ENCODE results near the gene CROT. TPM values are rescaled to one million over a fixed set of nuclear protein-coding genes. Genes with fewer than 3 reads are reported as not detected.

CROT gene
- total RNA-seq, 4 donors from 2014 or later = 10.9 to 13.1 (median 11.9) TPM

- TF ChIP-seq CTCF (IDR thresholded peaks at IDR 0.05) (no peak), POLR2A (IDR thresholded peaks at IDR 0.05) (no peak), EP300 (IDR thresholded peaks at IDR 0.05) (no peak)
Measured at GRCh38 chr7:87364246-87364645, 18.8 kb downstream of the CROT start.

GRCh38 chr7:87369216-87369615 is 23.8 kb downstream of the CROT start:
- DNase-seq (ENCODE audit: low spot score in 2 of 2) = no peak
- Histone ChIP-seq H3K4me3 (no peak overlapping the region), H3K4me1 (no peaks in the 10 kb centered on the region), H3K36me3 (peaks cover 0 to 66% (median 5%) of the 10 kb centered on the region in 3 donors), H3K27ac (no peak overlapping the region), H3K27me3 (no peaks in the 10 kb centered on the region), H3K9me3 (no peaks in the 10 kb centered on the region)
- 96 to 99% methylated on average over 4 of the region's 4 CpGs for WGBS, 2 donors
- no peak for TF ChIP-seq EP300 (IDR thresholded peaks at IDR 0.05)
- no peak for TF ChIP-seq POLR2A (IDR thresholded peaks at IDR 0.05)
- TF ChIP-seq CTCF (IDR thresholded peaks at IDR 0.05) = no peak

More at GRCh38 chr7:87364246-87364645, 18.8 kb downstream of the CROT start:
- H3K27ac ChIP-seq = no peak overlapping the region
- H3K27me3 ChIP-seq = no peaks in the 10 kb centered on the region
- no peaks in the 10 kb centered on the region for H3K4me1 ChIP-seq
- peaks cover 0 to 75% (median 0%) of the 10 kb centered on the region in 3 donors for H3K36me3 ChIP-seq
- no peak for DNase-seq (ENCODE audit: low spot score in 2 of 2)
- H3K4me3 ChIP-seq = no peak overlapping the region
- no peaks in the 10 kb centered on the region for H3K9me3 ChIP-seq

GRCh38 chr7:87370660-87371180 is 25.3 kb downstream of the CROT start:
- no peaks in the 10 kb centered on the region for H3K9me3 ChIP-seq

GRCh38 chr7:87375662-87376435 is 30.4 kb downstream of the CROT start:
- peaks cover 0 to 33% (median 0%) of the 10 kb centered on the region in 3 donors for H3K36me3 ChIP-seq
- no peaks in the 10 kb centered on the region for H3K27me3 ChIP-seq
- WGBS, 2 donors = 87 to 88% methylated on average over 5 of the region's 5 CpGs
- no peak overlapping the region for H3K4me3 ChIP-seq
- H3K4me1 ChIP-seq = no peaks in the 10 kb centered on the region
- TF ChIP-seq EP300 (IDR thresholded peaks at IDR 0.05) (no peak), POLR2A (IDR thresholded peaks at IDR 0.05) (no peak), CTCF (IDR thresholded peaks at IDR 0.05) (no peak)
- DNase-seq (ENCODE audit: low spot score in 2 of 2) = no peak
- H3K27ac ChIP-seq = no peak overlapping the region
- H3K9me3 ChIP-seq = no peaks in the 10 kb centered on the region

More at GRCh38 chr7:87370660-87371180, 25.3 kb downstream of the CROT start:
- 94 to 100% methylated on average over 1 of the region's 1 CpG for WGBS, 2 donors
- H3K36me3 ChIP-seq = peaks cover 0 to 51% (median 5%) of the 10 kb centered on the region in 3 donors
- TF ChIP-seq POLR2A (IDR thresholded peaks at IDR 0.05) (no peak), EP300 (IDR thresholded peaks at IDR 0.05) (no peak), CTCF (IDR thresholded peaks at IDR 0.05) (no peak)
- H3K4me1 ChIP-seq = no peaks in the 10 kb centered on the region
- no peak overlapping the region for H3K4me3 ChIP-seq
- H3K27me3 ChIP-seq = no peaks in the 10 kb centered on the region
- DNase-seq (ENCODE audit: low spot score in 2 of 2) = no peak
- no peak overlapping the region for H3K27ac ChIP-seq

- H3K27ac ChIP-seq = no peak overlapping the region
- H3K9me3 ChIP-seq = no peaks in the 10 kb centered on the region
- no peaks in the 10 kb centered on the region for H3K27me3 ChIP-seq
- DNase-seq (ENCODE audit: low spot score in 2 of 2) = no peak
- peaks cover 0 to 77% (median 0%) of the 10 kb centered on the region in 3 donors for H3K36me3 ChIP-seq
- H3K4me3 ChIP-seq = no peak overlapping the region
- TF ChIP-seq POLR2A (IDR thresholded peaks at IDR 0.05) (no peak), EP300 (IDR thresholded peaks at IDR 0.05) (no peak), CTCF (IDR thresholded peaks at IDR 0.05) (no peak)
- H3K4me1 ChIP-seq = no peaks in the 10 kb centered on the region
- 66 to 76% methylated on average over 5 of the region's 5 CpGs for WGBS, 2 donors
Measured at GRCh38 chr7:87380905-87381304, 35.4 kb downstream of the CROT start.
